ENCODE results near the gene LAS1L.
"Not testable (repeated sequence)": the region's sequence is repeated elsewhere in the genome, so short reads cannot be mapped to it uniquely, and the experiment has no call there.

The LAS1L gene

GRCh38 chrX:65534450-65535292 is at the start of gene LAS1L:
Gene LAS1L (minus strand): TSS chrX:65534787. CDS start chrX:65534715, 72 bp downstream.
- peak; percentile 72 to 78 for DNase-seq (ENCODE audit: low read depth in 2 of 2)

GRCh38 chrX:65582450-65583082 is 48.0 kb upstream of the LAS1L start:
- no peak for DNase-seq (ENCODE audit: low read depth in 2 of 2)

GRCh38 chrX:65581661-65582339 is 47.2 kb upstream of the LAS1L start:
- DNase-seq (ENCODE audit: low read depth in 2 of 2), result no peak

- no peak for DNase-seq (ENCODE audit: low read depth in 2 of 2)
Observed at GRCh38 chrX:65578346-65578745, 43.8 kb upstream of the LAS1L start.

- DNase-seq (ENCODE audit: low read depth in 2 of 2), result no peak
Observed at GRCh38 chrX:65576160-65576559, 41.6 kb upstream of the LAS1L start.

- no peak for DNase-seq (ENCODE audit: low read depth in 2 of 2)
Observed at GRCh38 chrX:65575022-65575421, 40.4 kb upstream of the LAS1L start.

GRCh38 chrX:65574356-65574755 is 39.8 kb upstream of the LAS1L start:
- DNase-seq (ENCODE audit: low read depth in 2 of 2), result no peak

- no peak for DNase-seq (ENCODE audit: low read depth in 2 of 2)
Observed at GRCh38 chrX:65572971-65573370, 38.4 kb upstream of the LAS1L start.

- DNase-seq (ENCODE audit: low read depth in 2 of 2), result not testable (repeated sequence)
Observed at GRCh38 chrX:65562850-65563249, 28.3 kb upstream of the LAS1L start.

GRCh38 chrX:65551489-65552339 is 17.1 kb upstream of the LAS1L start:
- DNase-seq (ENCODE audit: low read depth in 2 of 2), result no peak

- no peak for DNase-seq (ENCODE audit: low read depth in 2 of 2)
Observed at GRCh38 chrX:65551086-65551485, 16.5 kb upstream of the LAS1L start.

GRCh38 chrX:65545456-65545855 is 10.9 kb upstream of the LAS1L start:
- DNase-seq (ENCODE audit: low read depth in 2 of 2), result no peak

GRCh38 chrX:65537229-65537628 is 2.6 kb upstream of the LAS1L start:
- no peak for DNase-seq (ENCODE audit: low read depth in 2 of 2)

- no peak for DNase-seq (ENCODE audit: low read depth in 2 of 2)
Observed at GRCh38 chrX:65536291-65536690, 1.7 kb upstream of the LAS1L start.

- no peak for DNase-seq (ENCODE audit: low read depth in 2 of 2)
Observed at GRCh38 chrX:65532016-65532415, 2.6 kb downstream of the LAS1L start.

GRCh38 chrX:65528705-65529340 is 5.8 kb downstream of the LAS1L start:
- peak; percentile 20 to 30 for DNase-seq (ENCODE audit: low read depth in 2 of 2)

- DNase-seq (ENCODE audit: low read depth in 2 of 2), result no peak
Observed at GRCh38 chrX:65528293-65528692, 6.3 kb downstream of the LAS1L start.

GRCh38 chrX:65524139-65524538 is 10.4 kb downstream of the LAS1L start:
- no peak for DNase-seq (ENCODE audit: low read depth in 2 of 2)

- no peak for DNase-seq (ENCODE audit: low read depth in 2 of 2)
Observed at GRCh38 chrX:65522739-65523372, 11.7 kb downstream of the LAS1L start.

GRCh38 chrX:65519530-65519929 is 15.1 kb downstream of the LAS1L start:
- not testable (repeated sequence) for DNase-seq (ENCODE audit: low read depth in 2 of 2)

GRCh38 chrX:65518980-65519379 is 15.6 kb downstream of the LAS1L start:
- DNase-seq (ENCODE audit: low read depth in 2 of 2), result not testable (repeated sequence)

Data from stimulated activated CD8-positive, alpha-beta memory T cell treated with anti-CD3 and anti-CD28 coated beads, Interleukin-2, amount 100 ng/mL, for 48 hours (primary cell).